ENCODE data around the gene ITGB5. TPM values are rescaled to one million over a fixed set of nuclear protein-coding genes. Genes with fewer than 3 reads are reported as not detected.

The ITGB5 gene
- total RNA-seq, 2 donors from 2014 or later: 73.5 to 88.7 TPM

DNA sequence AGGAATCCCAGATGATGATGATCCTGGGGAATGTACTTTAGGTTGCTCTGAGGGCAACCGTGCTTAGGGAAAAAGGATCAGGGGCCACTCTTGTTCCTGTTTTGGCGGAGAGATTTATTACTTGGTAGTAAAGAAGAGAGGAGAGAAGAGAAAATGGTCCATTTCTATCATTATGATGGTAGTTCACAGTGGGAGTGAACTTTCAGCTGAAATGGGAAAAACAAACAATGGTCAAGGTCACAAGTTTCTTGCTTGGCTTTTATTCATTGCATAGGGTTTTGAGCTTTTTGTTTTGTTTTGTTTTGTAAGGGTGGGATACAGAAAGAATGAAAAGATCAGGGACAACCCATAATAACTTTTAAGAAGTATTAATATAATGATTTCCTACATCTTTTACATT lies 164.6 kb downstream of the ITGB5 start:
- H3K27ac ChIP-seq: no peak overlapping the region
- intact Hi-C loops (cut with DNase I): no loop called here
- ATAC-seq: no peak
- H3K27me3 ChIP-seq: no peaks in the 10 kb centered on the region
- no peak for DNase-seq
- TF ChIP-seq, protein P1, sequence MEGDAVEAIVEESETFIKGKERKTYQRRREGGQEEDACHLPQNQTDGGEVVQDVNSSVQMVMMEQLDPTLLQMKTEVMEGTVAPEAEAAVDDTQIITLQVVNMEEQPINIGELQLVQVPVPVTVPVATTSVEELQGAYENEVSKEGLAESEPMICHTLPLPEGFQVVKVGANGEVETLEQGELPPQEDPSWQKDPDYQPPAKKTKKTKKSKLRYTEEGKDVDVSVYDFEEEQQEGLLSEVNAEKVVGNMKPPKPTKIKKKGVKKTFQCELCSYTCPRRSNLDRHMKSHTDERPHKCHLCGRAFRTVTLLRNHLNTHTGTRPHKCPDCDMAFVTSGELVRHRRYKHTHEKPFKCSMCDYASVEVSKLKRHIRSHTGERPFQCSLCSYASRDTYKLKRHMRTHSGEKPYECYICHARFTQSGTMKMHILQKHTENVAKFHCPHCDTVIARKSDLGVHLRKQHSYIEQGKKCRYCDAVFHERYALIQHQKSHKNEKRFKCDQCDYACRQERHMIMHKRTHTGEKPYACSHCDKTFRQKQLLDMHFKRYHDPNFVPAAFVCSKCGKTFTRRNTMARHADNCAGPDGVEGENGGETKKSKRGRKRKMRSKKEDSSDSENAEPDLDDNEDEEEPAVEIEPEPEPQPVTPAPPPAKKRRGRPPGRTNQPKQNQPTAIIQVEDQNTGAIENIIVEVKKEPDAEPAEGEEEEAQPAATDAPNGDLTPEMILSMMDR (IDR thresholded peaks at IDR 0.05): no peak
- TF ChIP-seq POLR2A (IDR thresholded peaks at IDR 0.05): no peak
- no peaks in the 10 kb centered on the region for H3K36me3 ChIP-seq (replicated peaks in 1 of 2; ENCODE audit: insufficient read depth in 1 of 2, low read depth in 2 of 2)
- H3K4me1 ChIP-seq: no peaks in the 10 kb centered on the region
- H3K4me3 ChIP-seq: no peak overlapping the region
- WGBS, 2 donors: 80% methylated on average over 2 of the region's 2 CpGs
- H3K9me3 ChIP-seq: no peaks in the 10 kb centered on the region

DNA sequence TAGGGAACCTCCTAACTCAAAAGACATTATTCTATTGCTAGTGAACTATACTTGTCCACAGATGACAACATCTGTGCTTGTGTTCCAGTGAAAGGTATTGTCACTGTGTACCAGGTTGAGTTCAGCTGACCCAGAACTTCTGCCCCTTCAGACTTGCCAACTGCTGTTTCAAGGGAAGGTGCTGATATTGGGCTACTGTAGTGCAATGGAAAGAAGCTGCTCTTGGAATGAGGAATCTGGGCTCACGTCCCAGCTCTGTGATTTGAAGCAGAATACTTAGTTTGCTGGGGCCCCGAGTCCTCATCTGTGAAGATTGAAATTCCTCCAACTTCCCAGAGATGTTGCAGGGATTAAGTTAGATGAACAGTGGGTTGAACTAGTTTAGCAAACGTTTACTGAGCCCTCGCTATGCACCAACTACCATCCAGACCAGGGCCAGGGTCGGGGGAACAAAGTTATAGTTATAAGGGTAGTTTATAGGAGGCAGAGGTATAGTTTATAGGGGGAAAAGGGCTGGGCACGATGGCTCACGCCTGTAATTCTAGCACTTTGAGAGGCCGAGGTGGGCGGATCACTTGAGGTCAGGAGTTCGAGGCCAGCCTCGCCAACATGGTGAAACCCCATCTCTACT lies 172.8 kb downstream of the ITGB5 start:
- intact Hi-C loops (cut with DNase I): no loop called here
- no peaks in the 10 kb centered on the region for H3K36me3 ChIP-seq (replicated peaks in 1 of 2; ENCODE audit: insufficient read depth in 1 of 2, low read depth in 2 of 2)
- ATAC-seq: no peak

More for the DNA sequence above, 172.8 kb downstream of the ITGB5 start:
- TF ChIP-seq, protein P1 (IDR thresholded peaks at IDR 0.05): no peak
- TF ChIP-seq POLR2A (IDR thresholded peaks at IDR 0.05): no peak
- H3K27ac ChIP-seq: no peak overlapping the region
- no peaks in the 10 kb centered on the region for H3K4me1 ChIP-seq
- 78 to 81% methylated on average over 11 of the region's 11 CpGs for WGBS, 2 donors
- H3K27me3 ChIP-seq: no peaks in the 10 kb centered on the region
- H3K9me3 ChIP-seq: no peaks in the 10 kb centered on the region
- no peak for DNase-seq
- H3K4me3 ChIP-seq: no peak overlapping the region

MicroRNAs within 50 kb of the gene (microRNA counts, 767-probe panel; counts per million panel counts)
- microRNA hsa-miR-544b: 0 to 736 counts per million in 2 donors

Small RNA genes within 50 kb of the gene (microRNA-seq; reads per million reads assigned to microRNA genes)
- gene MIR544B (ENCODE audit: borderline number of aligned reads in 2 of 2, borderline replicate concordance in 2 of 2): 0 to 1.3 reads per million in 2 donors

Small RNA genes within 50 kb of the gene (small RNA-seq; reads per million reads assigned to genes)
- gene MIR544B: not detected

Other genes starting within 250 kb of the ITGB5 start
- gene UMPS, start 156.9 kb downstream of the ITGB5 start, total RNA-seq: 10 to 100 TPM in 1 of 2 donors, 1 to 10 TPM in 1; 6.5 to 12.5 TPM
- 1 to 10 TPM in 1 of 2 donors, under 1 TPM in 1; 0.66 to 1.6 TPM for gene MUC13, start 47.4 kb upstream of the ITGB5 start, total RNA-seq
- 10 to 100 TPM; 45.7 to 46.1 TPM for gene HEG1, start 168.6 kb upstream of the ITGB5 start, total RNA-seq